Measurements from ENCODE around the gene RTTN. TPM values are rescaled to one million over a fixed set of nuclear protein-coding genes. Genes with fewer than 3 reads are reported as not detected.
A peak's percentile ranks its signal among the peaks of the same experiment; 100 is the strongest.

The RTTN gene
- total RNA-seq, 3 donors from 2014 or later = 13.0 to 15.3 (median 15.2) TPM

DNA sequence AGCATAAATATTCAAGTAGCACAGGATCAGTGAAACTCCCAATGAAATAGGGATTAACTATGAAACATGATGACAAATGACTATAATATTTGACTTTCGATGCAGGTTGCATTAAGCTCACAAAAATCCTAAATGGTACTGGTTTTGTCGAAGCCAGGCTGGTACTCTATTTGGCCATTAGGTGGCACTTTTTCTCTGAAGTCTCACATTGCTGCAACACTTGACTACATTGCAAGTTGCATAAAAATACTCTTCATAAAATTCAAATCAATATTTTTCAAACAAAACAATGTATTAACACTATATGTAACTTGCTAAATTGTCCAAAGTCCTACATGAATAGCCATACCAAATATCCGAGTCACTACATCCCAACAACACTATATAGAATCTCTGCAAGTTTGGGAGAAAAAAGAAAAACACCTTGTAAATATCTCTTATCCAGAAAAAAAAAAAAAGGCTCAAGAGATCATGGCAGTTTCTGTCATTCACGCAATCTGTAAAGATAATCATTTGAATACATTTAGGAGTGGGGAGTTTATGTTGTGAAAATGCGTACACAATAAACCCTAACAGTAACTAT lies 9.5 kb downstream of the RTTN start:
- DNase-seq = peak in 1 of 3 donors; percentile 66
- Histone ChIP-seq H3K4me3 (no peak overlapping the region), H3K36me3 (ENCODE audit: low read depth) (no peaks in the 10 kb centered on the region), H3K9me3 (no peaks in the 10 kb centered on the region), H3K4me1 (ENCODE audit: low read depth) (no peaks in the 10 kb centered on the region)
- ATAC-seq = peak; percentile 73
- TF ChIP-seq, protein P1, sequence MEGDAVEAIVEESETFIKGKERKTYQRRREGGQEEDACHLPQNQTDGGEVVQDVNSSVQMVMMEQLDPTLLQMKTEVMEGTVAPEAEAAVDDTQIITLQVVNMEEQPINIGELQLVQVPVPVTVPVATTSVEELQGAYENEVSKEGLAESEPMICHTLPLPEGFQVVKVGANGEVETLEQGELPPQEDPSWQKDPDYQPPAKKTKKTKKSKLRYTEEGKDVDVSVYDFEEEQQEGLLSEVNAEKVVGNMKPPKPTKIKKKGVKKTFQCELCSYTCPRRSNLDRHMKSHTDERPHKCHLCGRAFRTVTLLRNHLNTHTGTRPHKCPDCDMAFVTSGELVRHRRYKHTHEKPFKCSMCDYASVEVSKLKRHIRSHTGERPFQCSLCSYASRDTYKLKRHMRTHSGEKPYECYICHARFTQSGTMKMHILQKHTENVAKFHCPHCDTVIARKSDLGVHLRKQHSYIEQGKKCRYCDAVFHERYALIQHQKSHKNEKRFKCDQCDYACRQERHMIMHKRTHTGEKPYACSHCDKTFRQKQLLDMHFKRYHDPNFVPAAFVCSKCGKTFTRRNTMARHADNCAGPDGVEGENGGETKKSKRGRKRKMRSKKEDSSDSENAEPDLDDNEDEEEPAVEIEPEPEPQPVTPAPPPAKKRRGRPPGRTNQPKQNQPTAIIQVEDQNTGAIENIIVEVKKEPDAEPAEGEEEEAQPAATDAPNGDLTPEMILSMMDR (IDR thresholded peaks at IDR 0.05) = peak; percentile 39
- intact Hi-C loops (cut with DNase I, micrococcal nuclease) = loop anchor here (5.0 kb wide), 2 partner anchors 236 to 256 kb away; no protein-coding TSS in a partner anchor

DNA sequence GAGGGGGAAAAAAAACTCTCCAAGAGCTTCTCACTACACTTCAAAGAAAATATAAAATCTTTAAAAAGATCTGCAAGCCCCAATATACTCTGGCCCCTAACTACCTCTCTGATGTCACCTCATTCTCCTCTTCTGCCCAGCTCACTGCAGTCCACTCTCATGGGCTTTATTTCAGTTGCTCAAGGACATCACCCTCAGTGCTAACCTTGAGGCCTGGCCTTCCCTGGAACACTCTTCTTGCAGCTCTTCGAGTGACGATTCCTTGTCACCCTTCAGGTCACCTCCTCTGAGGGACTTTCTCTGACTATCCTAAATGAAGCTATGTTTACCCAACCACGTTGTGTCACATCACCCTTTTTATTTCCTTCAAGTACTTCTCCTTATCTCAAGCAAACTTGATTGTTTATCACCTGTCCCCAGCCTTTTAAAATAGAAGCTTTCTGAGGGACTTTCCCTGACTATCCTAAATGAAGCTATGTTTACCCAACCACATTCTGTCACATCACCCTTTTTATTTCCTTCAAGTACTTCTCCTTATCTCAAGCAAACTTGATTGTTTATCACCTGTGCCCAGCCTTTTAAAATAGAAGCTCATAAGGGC lies 10.4 kb downstream of the RTTN start:
- Histone ChIP-seq H3K4me1 (ENCODE audit: low read depth) (no peaks in the 10 kb centered on the region), H3K36me3 (ENCODE audit: low read depth) (no peaks in the 10 kb centered on the region), H3K9me3 (no peaks in the 10 kb centered on the region), H3K4me3 (no peak overlapping the region)
- DNase-seq (no peak), ATAC-seq (peak; percentile 48)
- TF ChIP-seq, protein P1 (IDR thresholded peaks at IDR 0.05) = no peak
- intact Hi-C loops (cut with DNase I, micrococcal nuclease) = loop anchor here (5.0 kb wide), 2 partner anchors 237 to 257 kb away; no protein-coding TSS in a partner anchor

DNA sequence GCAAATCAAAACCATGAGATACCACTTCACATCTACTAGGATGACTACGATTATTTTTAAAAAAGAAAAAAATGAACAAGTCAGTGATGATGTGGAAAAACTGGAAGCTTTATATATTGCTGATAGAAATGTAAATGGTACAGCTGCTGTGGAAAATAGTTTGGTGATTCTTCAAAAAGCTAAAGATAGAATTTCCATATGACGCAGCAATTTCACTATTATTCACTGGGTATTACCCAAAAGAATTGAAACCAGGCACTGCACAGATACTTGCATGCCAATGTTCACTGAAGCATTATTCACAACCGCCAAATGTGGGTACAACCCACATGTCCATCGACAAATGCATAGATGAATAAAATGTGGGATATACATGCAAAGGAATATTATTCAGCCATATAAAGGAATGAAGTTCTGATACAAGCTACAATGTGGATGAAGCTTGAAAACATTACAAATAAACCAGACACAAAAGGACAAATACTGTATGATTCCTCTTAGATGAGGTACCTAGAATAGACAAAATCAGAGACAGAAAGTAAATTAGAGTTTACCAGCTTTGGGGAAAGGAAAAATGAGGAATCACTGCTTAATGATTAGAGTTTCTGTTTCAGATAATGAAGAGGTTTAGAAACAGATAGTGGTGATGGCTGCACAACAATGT lies 11.1 kb downstream of the RTTN start:
- Histone ChIP-seq H3K4me3 (no peak overlapping the region), H3K9me3 (no peaks in the 10 kb centered on the region), H3K4me1 (ENCODE audit: low read depth) (no peaks in the 10 kb centered on the region), H3K36me3 (ENCODE audit: low read depth) (no peaks in the 10 kb centered on the region)
- intact Hi-C loops (cut with DNase I, micrococcal nuclease) = no loop called here
- TF ChIP-seq, protein P1 (IDR thresholded peaks at IDR 0.05) = no peak
- ATAC-seq (no peak), DNase-seq (no peak)

DNA sequence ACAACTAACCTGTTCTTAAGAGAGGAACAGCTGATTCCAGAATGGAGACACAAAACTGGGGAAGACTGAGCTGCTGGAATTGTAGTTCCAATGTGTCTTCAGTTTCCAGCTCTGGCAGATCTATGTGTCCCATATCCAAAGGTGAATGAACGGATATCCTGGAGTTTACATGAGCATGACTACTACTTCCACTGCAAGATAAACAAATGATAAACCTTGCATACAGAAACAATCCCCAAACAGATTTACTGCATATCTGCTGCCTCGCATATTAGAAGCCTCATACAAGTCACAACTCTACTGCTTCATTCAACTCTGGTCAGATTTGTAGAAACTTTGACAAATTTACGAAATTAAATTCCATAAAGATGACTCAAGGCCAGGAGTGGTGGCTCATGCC lies 15.0 kb downstream of the RTTN start:
- Histone ChIP-seq H3K36me3 (ENCODE audit: low read depth) (no peaks in the 10 kb centered on the region), H3K4me3 (no peak overlapping the region), H3K4me1 (ENCODE audit: low read depth) (no peaks in the 10 kb centered on the region), H3K9me3 (no peaks in the 10 kb centered on the region)
- no peak for ATAC-seq
- DNase-seq = no peak
- intact Hi-C loops (cut with DNase I, micrococcal nuclease) = no loop called here
- TF ChIP-seq, protein P1 (IDR thresholded peaks at IDR 0.05) = no peak

DNA sequence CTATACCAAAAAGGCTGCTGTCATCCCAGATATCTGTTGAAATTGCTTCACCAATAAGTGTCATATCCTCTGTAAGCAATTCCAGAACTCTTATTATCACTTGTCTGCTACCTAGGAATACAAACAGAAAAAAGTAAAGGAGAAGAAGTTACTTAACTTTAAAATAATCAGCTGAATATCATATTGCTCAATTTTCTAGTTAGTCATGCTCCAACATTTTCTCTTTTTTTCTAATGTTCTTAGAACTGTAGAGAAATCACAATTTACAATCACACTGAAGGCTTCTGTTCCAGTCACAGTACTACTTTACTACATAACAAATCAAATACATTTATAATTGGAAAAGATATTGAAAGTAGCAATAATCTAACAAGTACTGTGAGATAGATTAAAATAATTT lies 17.4 kb downstream of the RTTN start:
- Histone ChIP-seq H3K9me3 (no peaks in the 10 kb centered on the region), H3K4me3 (no peak overlapping the region), H3K4me1 (ENCODE audit: low read depth) (no peaks in the 10 kb centered on the region), H3K36me3 (ENCODE audit: low read depth) (no peaks in the 10 kb centered on the region)
- intact Hi-C loops (cut with DNase I, micrococcal nuclease) = no loop called here
- TF ChIP-seq, protein P1 (IDR thresholded peaks at IDR 0.05) = no peak
- no peak for ATAC-seq
- no peak for DNase-seq
